ENCODE results near the gene TBL3.

GRCh38 chr16:1930338-1930720, 41.5 kb upstream of the TBL3 start:
- TF ChIP-seq RAD21 (IDR thresholded peaks at IDR 0.05) (no peak), CTCF (IDR thresholded peaks at IDR 0.05; ENCODE audit: low read depth, low read length, missing input control) (no peak), ZBTB33 (IDR thresholded peaks at IDR 0.05) (no peak), YY1 (IDR thresholded peaks at IDR 0.05) (no peak), REST (IDR thresholded peaks at IDR 0.05) (no peak)
